Neural progenitor cell (in vitro differentiated cells): ENCODE data around the gene ZNF496.

ENCODE experiments used
- CTCF ChIP-seq: fragments of 200-600 bp; sonication (generic); IDR thresholded peaks from 2 replicates; pipeline ENCODE4 v1.5.1; 2017; ENCODE audit warnings: antibody characterized with exemption, mild to moderate bottlenecking
- EZH2 ChIP-seq: fragments of 200-600 bp; sonication (generic); IDR thresholded peaks from 2 replicates; pipeline ENCODE4 v1.6.1; 2017; ENCODE audit warnings: antibody characterized with exemption, mild to moderate bottlenecking, moderate library complexity
- EZH2phosphoT487 ChIP-seq: fragments of 200-600 bp; sonication (generic); IDR thresholded peaks from 2 replicates; pipeline ENCODE4 v1.6.1; 2017; ENCODE audit warnings: antibody characterized with exemption

GRCh38 chr1:247360991-247361731 lies 29.5 kb upstream of the ZNF496 start:
- TF ChIP-seq CTCF = no peak
- TF ChIP-seq EZH2 = no peak
- no peak for TF ChIP-seq EZH2phosphoT487
